ENCODE measurements around the gene COQ10A.
A peak's percentile ranks its signal among the peaks of the same experiment; 100 is the strongest.

DNA sequence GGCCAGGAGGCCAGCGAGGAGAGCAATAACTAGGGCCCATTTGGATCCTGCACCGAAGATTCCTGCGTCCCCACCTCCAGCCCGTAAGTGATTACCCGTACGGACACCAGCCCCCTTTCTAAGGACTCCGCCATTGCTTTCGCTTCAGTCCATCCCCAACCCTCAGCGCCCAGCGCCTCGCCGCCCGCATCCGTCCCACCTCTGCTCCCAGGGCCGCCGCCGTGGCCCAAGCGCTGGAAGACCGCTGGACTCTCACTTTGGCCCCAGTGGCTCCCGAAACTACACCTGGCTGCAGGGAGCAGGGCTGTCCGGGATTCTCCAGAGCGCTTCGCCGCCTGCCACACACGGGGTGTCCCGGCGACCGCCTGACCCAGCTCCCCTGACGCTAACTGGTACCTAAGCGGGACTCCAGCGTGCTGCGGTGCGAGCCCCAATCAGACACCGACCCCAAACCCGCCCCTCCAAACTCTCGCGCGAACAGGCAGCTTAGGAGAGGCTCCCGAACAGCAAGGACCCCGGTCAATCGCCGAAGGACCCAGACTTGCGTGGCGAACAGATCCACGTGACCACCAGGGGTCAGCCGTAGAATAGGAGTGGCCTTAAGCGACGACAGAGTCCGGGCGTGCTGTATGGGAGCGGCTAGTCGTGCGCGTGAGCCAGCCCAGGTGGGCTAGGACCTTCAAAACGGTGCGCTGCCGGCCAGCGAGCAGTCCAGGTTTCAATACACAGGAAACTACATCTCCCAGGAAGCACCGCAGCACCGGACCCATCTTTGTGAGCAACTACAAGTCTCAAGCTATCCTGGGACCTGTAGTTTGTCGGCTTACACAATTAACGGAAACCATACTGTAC, 49.1 kb downstream of the COQ10A start, which contains the start of gene CNPY2:
- TF ChIP-seq, protein P1, sequence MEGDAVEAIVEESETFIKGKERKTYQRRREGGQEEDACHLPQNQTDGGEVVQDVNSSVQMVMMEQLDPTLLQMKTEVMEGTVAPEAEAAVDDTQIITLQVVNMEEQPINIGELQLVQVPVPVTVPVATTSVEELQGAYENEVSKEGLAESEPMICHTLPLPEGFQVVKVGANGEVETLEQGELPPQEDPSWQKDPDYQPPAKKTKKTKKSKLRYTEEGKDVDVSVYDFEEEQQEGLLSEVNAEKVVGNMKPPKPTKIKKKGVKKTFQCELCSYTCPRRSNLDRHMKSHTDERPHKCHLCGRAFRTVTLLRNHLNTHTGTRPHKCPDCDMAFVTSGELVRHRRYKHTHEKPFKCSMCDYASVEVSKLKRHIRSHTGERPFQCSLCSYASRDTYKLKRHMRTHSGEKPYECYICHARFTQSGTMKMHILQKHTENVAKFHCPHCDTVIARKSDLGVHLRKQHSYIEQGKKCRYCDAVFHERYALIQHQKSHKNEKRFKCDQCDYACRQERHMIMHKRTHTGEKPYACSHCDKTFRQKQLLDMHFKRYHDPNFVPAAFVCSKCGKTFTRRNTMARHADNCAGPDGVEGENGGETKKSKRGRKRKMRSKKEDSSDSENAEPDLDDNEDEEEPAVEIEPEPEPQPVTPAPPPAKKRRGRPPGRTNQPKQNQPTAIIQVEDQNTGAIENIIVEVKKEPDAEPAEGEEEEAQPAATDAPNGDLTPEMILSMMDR (IDR thresholded peaks at IDR 0.05; ENCODE audit: low read depth, low read length, missing input control), result no peak
- TF ChIP-seq JUND (IDR thresholded peaks at IDR 0.05) (peak in 1 of 2 donors; percentile 37), SP1 (IDR thresholded peaks at IDR 0.05) (peak; percentile 78)
